Spleen (tissue), 11 donors: Measurements from ENCODE around the gene NUP98. TPM values are rescaled to one million over a fixed set of nuclear protein-coding genes. Genes with fewer than 3 reads are reported as not detected.
"Not testable (repeated sequence)": the region's sequence is repeated elsewhere in the genome, so short reads cannot be mapped to it uniquely, and the experiment has no call there.

Source experiments
- DNase-seq: peaks from one replicate; pipeline ENCODE4 v3.0.0-alpha.2; 2020
- H3K27ac ChIP-seq, 8 donors: fragments of 200-600 bp; sonication (generic) in 7 of 8; 1 replicate in 4 of 8; 2 replicates in 4 of 8; pipeline versions ENCODE4 v1.5.0 to v1.8.0; 2016 to 2021; ENCODE audit warnings: inconsistent platforms in 4 of 8, mild to moderate bottlenecking in 4 of 8, moderate library complexity in 1 of 8
- H3K27me3 ChIP-seq, 7 donors: fragments of 200-600 bp; sonication (generic) in 6 of 7; replicated peaks in 1 of 7; 1 replicate in 4 of 7; 2 replicates in 3 of 7; pipeline versions ENCODE4 v1.5.0 to v1.8.0; 2016 to 2021; ENCODE audit warnings: inconsistent platforms in 3 of 7, mild to moderate bottlenecking in 1 of 7
- H3K36me3 ChIP-seq, 6 donors: fragments of 200-600 bp; sonication (generic) in 5 of 6; 1 replicate in 4 of 6; 2 replicates in 2 of 6; pipeline versions ENCODE4 v1.5.0 to v1.8.0; 2016 to 2021; ENCODE audit warnings: inconsistent platforms in 2 of 6
- H3K4me1 ChIP-seq, 6 donors: fragments of 200-600 bp; sonication (generic) in 5 of 6; 1 replicate in 3 of 6; 2 replicates in 3 of 6; pipeline versions ENCODE4 v1.5.0 to v1.8.0; 2016 to 2021; ENCODE audit warnings: inconsistent platforms in 3 of 6
- H3K4me3 ChIP-seq, 8 donors: fragments of 200-600 bp; sonication (generic) in 7 of 8; 1 replicate in 4 of 8; 2 replicates in 4 of 8; pipeline versions ENCODE4 v1.5.0 to v1.8.0; 2016 to 2021; ENCODE audit warnings: inconsistent platforms in 4 of 8, mild to moderate bottlenecking in 4 of 8, moderate library complexity in 2 of 8
- H3K9me3 ChIP-seq, 8 donors: fragments of 200-600 bp; sonication (generic) in 7 of 8; 1 replicate in 4 of 8; 2 replicates in 4 of 8; pipeline versions ENCODE4 v1.5.0 to v1.8.0; 2016 to 2021; ENCODE audit warnings: inconsistent platforms in 4 of 8
- CTCF ChIP-seq, 11 experiments: fragments of 200-600 bp in 7 of 11; fragments of 450-650 bp in 4 of 11; sonication (generic) in 4 of 11; IDR thresholded peaks in 8 of 11; conservative IDR thresholded peaks in 3 of 11; 1 replicate in 7 of 11; 2 replicates in 4 of 11; pipeline versions ENCODE4 v1.4.0 to v1.8.0; 2016 to 2021; ENCODE audit warnings: antibody characterized with exemption in 11 of 11, inconsistent platforms in 4 of 11, mild to moderate bottlenecking in 1 of 11
- POLR2A ChIP-seq, 3 donors: fragments of 450-650 bp; IDR thresholded peaks; one replicate each; pipeline ENCODE4 v1.5.1; 2017; ENCODE audit warnings: antibody characterized with exemption in 3 of 3, mild to moderate bottlenecking in 1 of 3
- POLR2AphosphoS5 ChIP-seq, 3 donors: sonication (generic); formaldehyde crosslinking; IDR thresholded peaks; one replicate each; pipeline ENCODE4 v1.5.1; 2017; ENCODE audit warnings: antibody characterized with exemption in 3 of 3
- WGBS, 5 donors: extraction: QIAGEN DNeasy Blood & Tissue Kit in 3 of 5; methylation state at CpG; one replicate each; pipeline versions ENCODE4 v1.1.5 to v1.1.7; 2013 to 2018; 5-methylcytosine and 5-hydroxymethylcytosine counted together
- intact Hi-C: fragments of 100-400 bp; cut with DNase I; formaldehyde crosslinking; loops from one replicate; pipeline ENCODE4 v1.15.0; 2023; ENCODE audit warnings: low total_unique reads
- polyA plus RNA-seq, 3 donors: library from polyadenylated mRNA; stranded (reverse); fragments of 200-250 nt; gene quantifications; one replicate each; pipeline ENCODE4 v1.2.1, GENCODE V29; 2013
- total RNA-seq, 7 donors: library from RNA; depleted of rRNA in 3 of 7; stranded (reverse); fragments of >200 nt in 3 of 7; fragmentation: NEBNext Ultra II Directional in 4 of 7; extraction: Animal tissue kit (Norgen Biotek cat#: 25700) in 4 of 7; gene quantifications; one replicate each; pipeline versions ENCODE4 v1.1.0 to v1.2.1, GENCODE V29; 2016 to 2021
- donor health status: healthy with polysubstance abuse.
- donor health status: DM: no; HTN: no; CAD: no; lungs with moderate emphysema.
- donor health status: DM: no; HTN: no; CAD: no.
- donor health status: Bipolar disorder and iron deficiency.
- donor health status: healthy.
- donor health status: DM: no; HTN: no; CAD: no.
- donor health status: DM: yes; HTN: yes; CAD: no.

NUP98 gene
- total and polyA plus RNA-seq, 10 donors, result 12.6 to 171 (median 88.7) TPM

GRCh38 chr11:3658252-3658651 is 139.1 kb downstream of the NUP98 start:
- no peak for DNase-seq
- Histone ChIP-seq H3K36me3 (no peaks in the 10 kb centered on the region), H3K4me3 (no peak overlapping the region), H3K9me3 (no peaks in the 10 kb centered on the region), H3K4me1 (no peaks in the 10 kb centered on the region), H3K27me3 (peaks cover 0 to 18% (median 0%) of the 10 kb centered on the region in 7 donors), H3K27ac (no peak overlapping the region)
- WGBS, 5 donors, result 85 to 95% (median 93%) methylated on average over 8 of the region's 8 CpGs
- TF ChIP-seq POLR2A (IDR thresholded peaks at IDR 0.05) (no peak), CTCF (IDR thresholded peaks at IDR 0.05 in 8 of 11, conservative IDR thresholded peaks at IDR 0.05 in 3 of 11) (no peak), POLR2AphosphoS5 (IDR thresholded peaks at IDR 0.05) (no peak)
- intact Hi-C loops, result no loop called here

- H3K4me1 ChIP-seq, H3K27ac ChIP-seq, DNase-seq, H3K9me3 ChIP-seq, H3K4me3 ChIP-seq, intact Hi-C loops, H3K36me3 ChIP-seq: not testable (repeated sequence)
- WGBS, 5 donors, result 80 to 87% (median 83%) methylated on average over 5 of the region's 5 CpGs
- peaks cover 0 to 18% (median 0%) of the 10 kb centered on the region in 7 donors for H3K27me3 ChIP-seq
These were observed 140.0 kb downstream of the NUP98 start for GRCh38 chr11:3657331-3657730.

- H3K36me3 ChIP-seq, result no peaks in the 10 kb centered on the region
- H3K9me3 ChIP-seq, result no peaks in the 10 kb centered on the region
- peaks cover 0 to 18% (median 0%) of the 10 kb centered on the region in 7 donors for H3K27me3 ChIP-seq
- no peak overlapping the region for H3K27ac ChIP-seq
- no peak for TF ChIP-seq POLR2A (IDR thresholded peaks at IDR 0.05)
- no peak for TF ChIP-seq POLR2AphosphoS5 (IDR thresholded peaks at IDR 0.05)
- no peak for TF ChIP-seq CTCF (IDR thresholded peaks at IDR 0.05 in 8 of 11, conservative IDR thresholded peaks at IDR 0.05 in 3 of 11)
- no peaks in the 10 kb centered on the region for H3K4me1 ChIP-seq
- DNase-seq, result no peak
- H3K4me3 ChIP-seq, result no peak overlapping the region
- WGBS, 5 donors, result 87 to 97% (median 93%) methylated on average over 3 of the region's 3 CpGs
- intact Hi-C loops, result no loop called here
These were observed 141.8 kb downstream of the NUP98 start for GRCh38 chr11:3655547-3655946.

- H3K4me3 ChIP-seq, H3K9me3 ChIP-seq, H3K4me1 ChIP-seq, H3K27ac ChIP-seq, DNase-seq, H3K36me3 ChIP-seq, intact Hi-C loops: not testable (repeated sequence)
- peaks cover 0 to 12% (median 0%) of the 10 kb centered on the region in 7 donors for H3K27me3 ChIP-seq
- 87 to 90% (median 89%) methylated on average over 2 to 3 of the region's 3 CpGs for WGBS, 5 donors
These were observed 144.8 kb downstream of the NUP98 start for GRCh38 chr11:3652514-3652913.

- intact Hi-C loops, H3K4me1 ChIP-seq, H3K36me3 ChIP-seq, H3K27ac ChIP-seq, H3K4me3 ChIP-seq, H3K9me3 ChIP-seq: not testable (repeated sequence)
- 40 to 72% (median 50%) methylated on average over 9 of the region's 9 CpGs for WGBS, 5 donors
- peaks cover 0 to 29% (median 9%) of the 10 kb centered on the region in 7 donors for H3K27me3 ChIP-seq
- DNase-seq, result peak; percentile 11
These were observed 148.0 kb downstream of the NUP98 start for GRCh38 chr11:3649374-3649773.

GRCh38 chr11:3648843-3649242 is 148.5 kb downstream of the NUP98 start:
- H3K36me3 ChIP-seq, H3K4me1 ChIP-seq, H3K4me3 ChIP-seq, H3K9me3 ChIP-seq, H3K27ac ChIP-seq, intact Hi-C loops: not testable (repeated sequence)
- 77 to 93% (median 79%) methylated on average over 13 of the region's 13 CpGs for WGBS, 5 donors
- H3K27me3 ChIP-seq, result peaks cover 0 to 35% (median 9%) of the 10 kb centered on the region in 7 donors
- peak; percentile 12 for DNase-seq
